Gastrocnemius medialis (tissue), 4 donors: Measurements from ENCODE around the gene NGFR. TPM values are rescaled to one million over a fixed set of nuclear protein-coding genes. Genes with fewer than 3 reads are reported as not detected.

Experiments used
- ATAC-seq, 2 donors: fragments of 150-250 bp; one replicate each; pipeline ENCODE4 v1.9.1; 2016
- DNase-seq, 2 donors: peaks; one replicate each; pipeline ENCODE4 v3.0.0-alpha.2; 2019
- H3K27ac ChIP-seq, 4 donors: fragments of 200-600 bp; sonication (generic); 1 replicate in 1 of 4; 2 replicates in 3 of 4; pipeline ENCODE4 v1.5.1; 2016 to 2018; ENCODE audit warnings: mild to moderate bottlenecking in 2 of 4, moderate library complexity in 1 of 4
- H3K27me3 ChIP-seq, 3 donors: fragments of 200-600 bp; sonication (generic) in 2 of 3; 1 replicate in 1 of 3; 2 replicates in 2 of 3; pipeline versions ENCODE4 v1.5.1 to v1.6.0; 2016 to 2019; ENCODE audit warnings: mild to moderate bottlenecking in 1 of 3, moderate library complexity in 1 of 3
- H3K36me3 ChIP-seq, 2 donors: fragments of 200-600 bp; sonication (generic) in 1 of 2; one replicate each; pipeline ENCODE4 v1.5.1; 2017 to 2018
- H3K4me1 ChIP-seq, 2 donors: fragments of 200-600 bp; sonication (generic) in 1 of 2; one replicate each; pipeline ENCODE4 v1.5.1; 2016 to 2017; ENCODE audit warnings: mild to moderate bottlenecking in 2 of 2
- H3K4me3 ChIP-seq, 4 donors: fragments of 200-600 bp; sonication (generic) in 3 of 4; 1 replicate in 1 of 4; 2 replicates in 3 of 4; pipeline ENCODE4 v1.5.1; 2016 to 2019; ENCODE audit warnings: mild to moderate bottlenecking in 2 of 4
- H3K9me3 ChIP-seq, 3 donors: fragments of 200-600 bp; sonication (generic) in 2 of 3; 1 replicate in 1 of 3; 2 replicates in 2 of 3; pipeline ENCODE4 v1.5.1; 2016 to 2019
- POLR2A ChIP-seq, 2 donors: fragments of 450-650 bp; IDR thresholded peaks; one replicate each; pipeline ENCODE4 v1.6.1; 2017; ENCODE audit warnings: antibody characterized with exemption in 2 of 2, mild to moderate bottlenecking in 2 of 2, moderate library complexity in 2 of 2
- in situ Hi-C, 4 donors: fragments of 200-750 bp; cut with MboI; loops; one replicate each; pipeline versions ENCODE4 v1.15.0 to v1.8.0; 2017; ENCODE audit warnings: low sequenced_read_pairs in 4 of 4
- intact Hi-C: fragments of 100-400 bp; cut with DNase I; formaldehyde crosslinking; loops from one replicate; pipeline ENCODE4 v1.15.1; 2023; ENCODE audit warnings: low total_unique reads
- total RNA-seq, 4 donors: library from RNA; depleted of rRNA; stranded (reverse); fragments of >200 nt; gene quantifications; one replicate each; pipeline versions ENCODE4 v1.1.0 to v1.2.3, GENCODE V29; 2016
- TF ChIP-seq, protein P1 (sequence below), 5 experiments: fragments of 450-650 bp in 3 of 5; fragments of 200-600 bp in 2 of 5; sonication (generic) in 2 of 5; IDR thresholded peaks in 4 of 5; conservative IDR thresholded peaks in 1 of 5; 1 replicate in 4 of 5; 2 replicates in 1 of 5; pipeline ENCODE4 v1.5.1; 2016 to 2019; ENCODE audit warnings: antibody characterized with exemption in 5 of 5, mild to moderate bottlenecking in 3 of 5, moderate library complexity in 3 of 5

NGFR gene
- total RNA-seq, 4 donors from 2014 or later: 0.41 to 3.2 (median 1.0) TPM; not detected in 1

- no peak for ATAC-seq
- Histone ChIP-seq H3K9me3 (no peaks in the 10 kb centered on the region), H3K27me3 (no peaks in the 10 kb centered on the region), H3K4me3 (no peak overlapping the region), H3K36me3 (no peaks in the 10 kb centered on the region), H3K27ac (no peak overlapping the region), H3K4me1 (peaks cover 18 to 19% of the 10 kb centered on the region in 2 donors)
- in situ Hi-C loops: no loop called here
- no peak for DNase-seq
- TF ChIP-seq POLR2A (IDR thresholded peaks at IDR 0.05): no peak
- TF ChIP-seq, protein P1, sequence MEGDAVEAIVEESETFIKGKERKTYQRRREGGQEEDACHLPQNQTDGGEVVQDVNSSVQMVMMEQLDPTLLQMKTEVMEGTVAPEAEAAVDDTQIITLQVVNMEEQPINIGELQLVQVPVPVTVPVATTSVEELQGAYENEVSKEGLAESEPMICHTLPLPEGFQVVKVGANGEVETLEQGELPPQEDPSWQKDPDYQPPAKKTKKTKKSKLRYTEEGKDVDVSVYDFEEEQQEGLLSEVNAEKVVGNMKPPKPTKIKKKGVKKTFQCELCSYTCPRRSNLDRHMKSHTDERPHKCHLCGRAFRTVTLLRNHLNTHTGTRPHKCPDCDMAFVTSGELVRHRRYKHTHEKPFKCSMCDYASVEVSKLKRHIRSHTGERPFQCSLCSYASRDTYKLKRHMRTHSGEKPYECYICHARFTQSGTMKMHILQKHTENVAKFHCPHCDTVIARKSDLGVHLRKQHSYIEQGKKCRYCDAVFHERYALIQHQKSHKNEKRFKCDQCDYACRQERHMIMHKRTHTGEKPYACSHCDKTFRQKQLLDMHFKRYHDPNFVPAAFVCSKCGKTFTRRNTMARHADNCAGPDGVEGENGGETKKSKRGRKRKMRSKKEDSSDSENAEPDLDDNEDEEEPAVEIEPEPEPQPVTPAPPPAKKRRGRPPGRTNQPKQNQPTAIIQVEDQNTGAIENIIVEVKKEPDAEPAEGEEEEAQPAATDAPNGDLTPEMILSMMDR (IDR thresholded peaks at IDR 0.05 in 4 of 5, conservative IDR thresholded peaks at IDR 0.05 in 1 of 5): no peak
- intact Hi-C loops: no loop called here
Observed at GRCh38 chr17:49518346-49519078, 23.4 kb downstream of the NGFR start.

DNA sequence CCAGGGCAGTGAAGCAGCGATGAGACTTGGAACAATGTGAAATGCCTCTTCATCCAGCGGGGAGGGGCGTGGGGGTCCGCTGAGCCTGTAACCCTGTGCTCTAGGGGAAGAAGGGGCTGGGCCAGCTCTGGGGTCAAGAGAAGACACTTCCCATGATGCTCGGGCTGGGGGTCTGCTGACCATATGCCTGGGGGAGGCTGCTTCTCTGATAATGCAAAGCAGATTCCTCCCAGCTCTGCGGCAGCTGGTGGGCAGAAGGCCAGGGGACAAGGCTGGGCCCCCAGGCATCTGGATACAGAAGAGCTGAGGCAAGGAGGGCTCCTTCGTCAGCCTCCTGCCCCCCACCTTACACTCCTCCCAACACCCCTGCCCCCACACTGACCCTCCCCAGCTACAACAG, 24.7 kb downstream of the NGFR start:
- in situ Hi-C loops: no loop called here
- DNase-seq: no peak
- no peak for TF ChIP-seq POLR2A (IDR thresholded peaks at IDR 0.05)
- TF ChIP-seq, protein P1 (IDR thresholded peaks at IDR 0.05 in 4 of 5, conservative IDR thresholded peaks at IDR 0.05 in 1 of 5): no peak
- Histone ChIP-seq H3K4me3 (no peak overlapping the region), H3K36me3 (no peaks in the 10 kb centered on the region), H3K9me3 (no peaks in the 10 kb centered on the region), H3K27me3 (no peaks in the 10 kb centered on the region), H3K27ac (no peak overlapping the region), H3K4me1 (peaks cover 15 to 16% of the 10 kb centered on the region in 2 donors)
- intact Hi-C loops: no loop called here
- ATAC-seq: no peak

DNA sequence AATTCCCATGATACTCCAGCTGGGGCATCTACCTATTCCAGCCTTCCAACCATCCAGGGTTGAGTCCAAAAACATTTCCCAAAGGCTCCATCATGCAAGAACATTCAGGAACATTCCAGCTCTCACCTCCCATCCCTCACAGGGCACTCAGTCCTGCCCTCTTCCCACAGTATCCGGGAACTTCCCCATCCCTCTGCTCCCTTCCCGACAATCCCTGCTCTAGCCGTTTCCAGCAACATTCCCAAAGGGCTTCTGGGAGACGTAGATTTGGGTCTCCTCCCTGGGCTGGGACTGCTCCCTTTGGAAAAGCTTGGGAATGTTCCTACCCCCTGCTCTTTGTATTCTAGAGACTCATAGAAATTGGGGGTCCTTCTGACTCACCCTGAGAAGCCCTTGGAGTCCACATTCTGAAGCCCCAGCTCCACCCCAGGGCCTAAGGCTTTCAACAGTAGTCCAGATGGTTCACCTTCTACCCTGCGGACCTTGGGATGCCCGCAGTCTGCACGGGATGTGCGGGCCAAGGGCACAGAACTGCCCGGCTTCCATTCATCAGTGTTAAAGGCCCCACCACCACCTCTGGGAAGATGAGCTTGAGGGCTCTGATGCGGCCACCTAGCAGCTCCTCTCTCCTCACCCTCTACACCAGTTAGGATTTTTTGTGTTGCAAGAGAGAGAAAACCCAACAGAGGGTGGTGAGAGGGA, 25.4 kb downstream of the NGFR start:
- in situ Hi-C loops (no loop called here), intact Hi-C loops (no loop called here)
- peaks cover 7 to 8% of the 10 kb centered on the region in 2 donors for H3K4me1 ChIP-seq
- TF ChIP-seq, protein P1 (IDR thresholded peaks at IDR 0.05 in 4 of 5, conservative IDR thresholded peaks at IDR 0.05 in 1 of 5): no peak
- TF ChIP-seq POLR2A (IDR thresholded peaks at IDR 0.05): no peak
- DNase-seq (no peak), ATAC-seq (no peak)
- no peaks in the 10 kb centered on the region for H3K27me3 ChIP-seq
- no peak overlapping the region for H3K4me3 ChIP-seq
- H3K27ac ChIP-seq: no peak overlapping the region
- no peaks in the 10 kb centered on the region for H3K36me3 ChIP-seq
- H3K9me3 ChIP-seq: no peaks in the 10 kb centered on the region

GRCh38 chr17:49521088-49521450, 26.0 kb downstream of the NGFR start:
- no peaks in the 10 kb centered on the region for H3K36me3 ChIP-seq
- H3K9me3 ChIP-seq: no peaks in the 10 kb centered on the region
- intact Hi-C loops: no loop called here
- peaks cover 2 to 4% of the 10 kb centered on the region in 2 donors for H3K4me1 ChIP-seq
- no peak overlapping the region for H3K27ac ChIP-seq
- in situ Hi-C loops: no loop called here
- TF ChIP-seq, protein P1 (IDR thresholded peaks at IDR 0.05 in 4 of 5, conservative IDR thresholded peaks at IDR 0.05 in 1 of 5): no peak
- TF ChIP-seq POLR2A (IDR thresholded peaks at IDR 0.05): no peak
- no peaks in the 10 kb centered on the region for H3K27me3 ChIP-seq
- DNase-seq (no peak), ATAC-seq (no peak)
- no peak overlapping the region for H3K4me3 ChIP-seq
